Mammary epithelial cell (primary cell): ENCODE data around the gene PTPRR.

Experiments used
- EZH2 ChIP-seq: IDR thresholded peaks from 2 replicates; pipeline ENCODE4 v1.6.1; 2012; ENCODE audit warnings: low read length, inconsistent platforms, borderline replicate concordance
- TF ChIP-seq, protein P1 (sequence below), 2 donors: IDR thresholded peaks in 1 of 2; conservative IDR thresholded peaks in 1 of 2; 2 replicates each; pipeline ENCODE4 v1.5.1; 2011 to 2012; ENCODE audit warnings: inconsistent platforms in 2 of 2, low read length in 2 of 2, mild to moderate bottlenecking in 2 of 2, control low read depth in 1 of 2, low read depth in 1 of 2; ENCODE audit not compliant: insufficient read depth in 1 of 2; ENCODE audit errors: extremely low read depth in 1 of 2

DNA sequence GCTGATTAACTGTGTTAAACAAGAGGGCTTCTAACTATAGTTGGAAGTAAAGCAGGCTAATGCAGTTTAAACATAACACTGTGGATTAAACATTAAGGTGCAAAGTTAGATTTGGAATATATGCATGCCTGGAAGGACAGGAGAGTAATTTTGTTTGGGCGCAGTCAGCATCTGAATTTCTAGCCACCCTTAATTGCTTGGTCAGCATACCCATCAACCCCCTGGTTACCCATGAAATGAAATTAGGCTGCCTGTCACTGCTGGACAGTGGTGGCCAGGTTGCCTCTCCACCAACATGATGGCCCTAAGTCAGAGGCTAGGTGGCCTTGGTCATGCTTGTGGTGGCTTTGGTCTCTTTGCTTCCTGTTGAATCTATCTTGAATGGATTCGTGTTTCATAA lies 253.3 kb downstream of the PTPRR start:
- TF ChIP-seq, protein P1, sequence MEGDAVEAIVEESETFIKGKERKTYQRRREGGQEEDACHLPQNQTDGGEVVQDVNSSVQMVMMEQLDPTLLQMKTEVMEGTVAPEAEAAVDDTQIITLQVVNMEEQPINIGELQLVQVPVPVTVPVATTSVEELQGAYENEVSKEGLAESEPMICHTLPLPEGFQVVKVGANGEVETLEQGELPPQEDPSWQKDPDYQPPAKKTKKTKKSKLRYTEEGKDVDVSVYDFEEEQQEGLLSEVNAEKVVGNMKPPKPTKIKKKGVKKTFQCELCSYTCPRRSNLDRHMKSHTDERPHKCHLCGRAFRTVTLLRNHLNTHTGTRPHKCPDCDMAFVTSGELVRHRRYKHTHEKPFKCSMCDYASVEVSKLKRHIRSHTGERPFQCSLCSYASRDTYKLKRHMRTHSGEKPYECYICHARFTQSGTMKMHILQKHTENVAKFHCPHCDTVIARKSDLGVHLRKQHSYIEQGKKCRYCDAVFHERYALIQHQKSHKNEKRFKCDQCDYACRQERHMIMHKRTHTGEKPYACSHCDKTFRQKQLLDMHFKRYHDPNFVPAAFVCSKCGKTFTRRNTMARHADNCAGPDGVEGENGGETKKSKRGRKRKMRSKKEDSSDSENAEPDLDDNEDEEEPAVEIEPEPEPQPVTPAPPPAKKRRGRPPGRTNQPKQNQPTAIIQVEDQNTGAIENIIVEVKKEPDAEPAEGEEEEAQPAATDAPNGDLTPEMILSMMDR (conservative IDR thresholded peaks at IDR 0.05 in 1 of 2, IDR thresholded peaks at IDR 0.05 in 1 of 2; ENCODE audit: extremely low read depth in 1 of 2, insufficient read depth in 1 of 2, low read depth in 1 of 2, low read length in 2 of 2) = no peak
- TF ChIP-seq EZH2 = no peak
